ENCODE results near the gene CALR3. TPM values are rescaled to one million over a fixed set of nuclear protein-coding genes. Genes with fewer than 3 reads are reported as not detected.
"Not testable (repeated sequence)": the region's sequence is repeated elsewhere in the genome, so short reads cannot be mapped to it uniquely, and the experiment has no call there.

Gene CALR3
- polyA plus RNA-seq, 5 donors: 0.14 TPM; not detected in 4

- DNase-seq: no peak
These were observed 38.0 kb downstream of the CALR3 start for GRCh38 chr19:16457954-16458331.

- no peak for DNase-seq
These were observed 38.6 kb downstream of the CALR3 start for GRCh38 chr19:16457195-16457953.

GRCh38 chr19:16456652-16457194 lies 39.2 kb downstream of the CALR3 start:
- DNase-seq: no peak

- DNase-seq: no peak
These were observed 40.5 kb downstream of the CALR3 start for GRCh38 chr19:16455489-16455888.

GRCh38 chr19:16454351-16454918 lies 41.5 kb downstream of the CALR3 start:
- DNase-seq: no peak

GRCh38 chr19:16452325-16452724 lies 43.6 kb downstream of the CALR3 start:
- no peak for DNase-seq

- DNase-seq: no peak
These were observed 46.5 kb downstream of the CALR3 start for GRCh38 chr19:16449330-16449961.

GRCh38 chr19:16448872-16449271 lies 47.1 kb downstream of the CALR3 start:
- DNase-seq: not testable (repeated sequence)

GRCh38 chr19:16446724-16447368 lies 49.1 kb downstream of the CALR3 start:
- DNase-seq: peak; percentile 73 to 80

GRCh38 chr19:16446108-16446723 lies 49.8 kb downstream of the CALR3 start:
- no peak for DNase-seq

- DNase-seq: no peak
These were observed 50.5 kb downstream of the CALR3 start for GRCh38 chr19:16445238-16446107.

GRCh38 chr19:16444269-16444600 lies 51.7 kb downstream of the CALR3 start:
- no peak for DNase-seq

GRCh38 chr19:16442386-16443276 lies 53.3 kb downstream of the CALR3 start:
- DNase-seq: no peak

GRCh38 chr19:16441661-16442162 lies 54.3 kb downstream of the CALR3 start:
- no peak for DNase-seq

- no peak for DNase-seq
These were observed 59.1 kb downstream of the CALR3 start for GRCh38 chr19:16436780-16437332.

- DNase-seq: no peak
These were observed 59.8 kb downstream of the CALR3 start for GRCh38 chr19:16435999-16436650.

GRCh38 chr19:16435238-16435917 lies 60.6 kb downstream of the CALR3 start:
- DNase-seq: no peak

GRCh38 chr19:16433986-16434385 lies 62.0 kb downstream of the CALR3 start:
- no peak for DNase-seq

All from right lung (tissue), 5 donors.